GM20000 (cell line): Measurements from ENCODE around the gene ARHGEF3.

Source experiments
- DNase-seq: peaks from one replicate; pipeline ENCODE4 v3.0.0; 2012; ENCODE audit warnings: low spot score
- CTCF ChIP-seq: IDR thresholded peaks from 2 replicates; pipeline ENCODE4 v1.5.1; 2012; ENCODE audit warnings: mild to moderate bottlenecking, control low read depth; ENCODE audit errors: extremely low read depth, missing control alignments

The ARHGEF3 gene

GRCh38 chr3:56800832-56801661, 702 bp downstream of the ARHGEF3 start:
- DNase-seq: peak; percentile 25
- TF ChIP-seq CTCF: no peak

GRCh38 chr3:56800130-56800831, 1.5 kb downstream of the ARHGEF3 start:
- no peak for TF ChIP-seq CTCF
- peak; percentile 49 for DNase-seq

- peak; percentile 64 for DNase-seq
- no peak for TF ChIP-seq CTCF
These were observed 2.4 kb downstream of the ARHGEF3 start for GRCh38 chr3:56799251-56799882.

GRCh38 chr3:56796996-56797395, 4.8 kb downstream of the ARHGEF3 start:
- no peak for DNase-seq
- TF ChIP-seq CTCF: no peak

GRCh38 chr3:56796202-56796601, 5.5 kb downstream of the ARHGEF3 start:
- TF ChIP-seq CTCF: no peak

GRCh38 chr3:56795829-56796185, 5.9 kb downstream of the ARHGEF3 start:
- TF ChIP-seq CTCF: no peak
- no peak for DNase-seq

More at GRCh38 chr3:56796202-56796601, 5.5 kb downstream of the ARHGEF3 start:
- DNase-seq: no peak

- DNase-seq: no peak
- TF ChIP-seq CTCF: no peak
These were observed 6.5 kb downstream of the ARHGEF3 start for GRCh38 chr3:56795097-56795828.
